Measurements from ENCODE around the gene CASTOR1.

The CASTOR1 gene

DNA sequence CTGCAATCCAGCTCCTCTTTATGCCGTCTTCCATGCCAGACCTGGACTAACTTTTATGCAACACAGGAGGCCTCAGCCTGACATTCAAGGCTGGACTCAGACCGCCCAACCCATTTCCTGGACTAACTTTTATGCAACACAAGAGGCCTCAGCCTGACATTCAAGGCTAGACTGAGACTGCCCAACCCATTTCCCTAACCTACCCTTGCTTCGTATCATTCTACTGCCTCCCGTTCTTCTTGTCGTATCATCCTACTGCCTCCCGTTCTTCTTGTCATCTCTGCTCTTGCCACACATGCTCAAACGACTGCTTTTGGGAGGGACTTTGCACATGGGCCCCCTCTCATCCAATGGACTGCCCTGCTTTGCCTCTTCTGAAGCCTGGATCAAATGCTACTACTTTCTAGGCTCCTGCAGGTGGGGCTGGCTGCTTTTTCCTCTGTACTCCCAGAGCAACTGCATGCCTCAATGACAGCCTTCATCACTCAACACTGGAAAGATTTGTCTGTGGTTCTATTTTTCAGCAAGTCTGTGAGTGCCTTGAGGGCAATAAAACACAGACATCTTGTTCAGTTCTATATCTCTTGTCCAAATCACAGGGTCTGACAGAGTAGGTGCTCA is 29.6 kb upstream of the CASTOR1 start:
- no peak for DNase-seq

DNA sequence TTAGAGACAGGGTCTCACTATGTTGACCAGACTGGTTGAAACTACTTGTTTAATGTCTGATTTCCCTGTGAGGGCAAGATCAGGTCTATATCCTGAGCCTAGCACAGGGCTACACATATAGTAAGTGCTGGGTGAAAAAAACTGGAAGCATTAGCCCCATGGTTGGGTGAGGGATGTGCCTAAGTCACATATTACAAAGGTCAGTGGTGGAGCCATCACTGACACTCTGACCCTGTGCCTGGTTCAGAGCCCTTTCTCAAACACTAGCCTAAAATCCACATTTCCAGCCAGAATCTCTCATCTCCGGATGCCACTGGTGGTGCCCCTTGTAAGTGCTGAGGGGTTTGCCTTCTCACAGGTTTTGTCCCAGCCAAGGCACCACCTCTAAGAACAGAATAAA is 28.5 kb upstream of the CASTOR1 start:
- no peak for DNase-seq

DNA sequence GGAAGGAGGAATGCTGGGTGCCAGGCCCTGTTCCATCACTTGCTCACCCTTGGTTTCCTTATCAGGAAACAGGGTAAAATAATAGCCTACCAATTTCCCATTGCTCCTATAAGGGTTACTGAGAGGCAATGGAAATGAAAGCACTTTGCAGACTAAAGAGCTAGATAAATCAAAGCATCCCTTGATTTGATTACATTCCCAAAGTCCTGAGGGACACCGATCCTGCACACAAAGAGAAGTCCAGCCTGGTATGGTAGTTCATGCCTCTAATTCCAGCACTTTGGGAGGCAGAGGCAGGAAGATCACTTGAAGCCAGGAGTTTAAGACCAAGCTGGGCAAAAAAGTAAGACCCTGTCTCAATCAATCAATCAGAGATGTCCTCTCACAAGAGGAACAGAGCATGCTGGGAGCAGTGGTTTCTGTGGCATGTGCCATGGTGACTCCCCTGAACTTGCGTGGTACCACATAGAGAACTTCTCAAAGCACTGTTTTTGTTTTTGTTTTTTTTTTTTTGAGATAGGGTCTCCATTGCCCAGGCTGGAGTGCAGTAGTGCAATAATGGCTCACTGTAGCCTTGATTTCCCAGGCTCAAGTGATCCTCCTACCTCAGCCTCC is 26.8 kb upstream of the CASTOR1 start:
- no peak for DNase-seq

DNA sequence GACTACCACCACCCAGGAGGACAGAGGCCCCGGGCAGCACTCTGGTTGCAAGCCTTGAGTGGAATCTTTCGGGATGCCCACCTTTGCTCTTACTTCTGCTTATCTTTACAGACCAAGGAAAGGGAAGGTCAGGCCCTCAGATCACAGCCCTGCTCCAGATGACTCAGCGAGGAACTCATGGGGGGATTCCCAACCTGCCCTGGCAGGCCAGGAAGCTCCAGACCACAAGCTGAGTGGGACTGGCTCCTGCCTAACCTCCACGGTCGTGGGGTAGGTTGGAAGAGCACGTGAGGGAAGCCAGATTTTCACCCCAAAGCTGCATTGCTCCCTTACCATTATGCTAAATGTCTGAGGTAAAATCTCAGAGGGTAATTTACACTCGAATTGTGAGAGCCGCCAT is 25.6 kb upstream of the CASTOR1 start:
- DNase-seq: no peak

DNA sequence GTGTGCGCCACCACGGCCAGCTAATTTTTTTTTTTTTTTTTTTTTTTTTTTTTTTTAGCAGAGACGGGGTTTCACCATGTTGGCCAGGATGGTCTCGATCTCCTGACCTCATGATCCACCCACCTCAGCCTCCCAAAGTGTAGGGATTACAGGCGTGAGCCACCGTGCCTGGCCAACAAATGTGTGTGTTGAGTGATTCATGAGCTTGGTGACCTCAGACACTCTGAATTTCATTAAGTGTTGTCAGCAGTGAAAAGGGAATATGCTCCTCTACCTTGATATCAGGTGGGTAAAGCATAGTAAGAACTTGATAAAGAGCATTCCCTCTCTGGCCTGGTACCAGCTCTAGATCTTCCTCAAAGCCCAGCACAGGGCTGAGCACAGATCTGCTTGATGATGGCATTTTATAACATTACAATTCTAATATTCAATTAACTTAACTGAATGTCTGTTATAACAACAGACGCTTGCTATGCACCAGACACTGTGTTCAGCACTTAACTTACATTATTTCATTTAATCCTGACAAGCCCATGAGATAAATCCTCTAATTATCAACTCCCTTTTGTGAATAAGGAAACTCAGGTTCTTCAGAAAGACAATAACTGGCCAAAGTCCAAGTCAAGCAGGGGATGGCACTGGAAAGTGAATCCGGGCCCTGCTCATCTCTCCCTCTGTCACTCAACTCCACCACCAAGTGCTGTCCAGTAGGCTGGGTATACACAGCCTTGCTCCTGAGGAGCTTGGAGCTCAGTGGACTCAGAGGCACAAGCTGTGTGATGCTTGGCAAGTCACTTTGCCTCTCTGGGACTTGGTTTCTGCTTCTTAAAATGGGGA is 24.4 kb upstream of the CASTOR1 start:
- no peak for DNase-seq

DNA sequence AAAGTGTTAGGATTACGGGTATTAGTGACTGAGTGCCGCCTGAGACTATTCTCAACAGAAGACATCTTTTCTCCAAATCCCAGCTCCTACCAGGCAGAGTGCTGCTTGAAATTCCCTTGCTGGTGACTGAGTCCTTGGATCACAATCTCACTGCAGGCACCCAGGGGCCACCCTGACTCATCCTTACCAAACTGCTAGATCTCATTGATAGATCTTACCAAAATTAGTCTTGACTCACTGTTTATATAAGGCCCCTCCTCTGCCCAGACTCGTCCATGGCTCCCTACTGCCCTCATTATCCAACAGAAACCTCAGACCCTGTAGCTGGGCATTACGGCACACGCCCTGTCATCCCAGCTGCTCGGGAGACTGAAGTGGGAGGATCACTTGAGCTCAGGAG is 22.7 kb upstream of the CASTOR1 start:
- no peak for DNase-seq

DNA sequence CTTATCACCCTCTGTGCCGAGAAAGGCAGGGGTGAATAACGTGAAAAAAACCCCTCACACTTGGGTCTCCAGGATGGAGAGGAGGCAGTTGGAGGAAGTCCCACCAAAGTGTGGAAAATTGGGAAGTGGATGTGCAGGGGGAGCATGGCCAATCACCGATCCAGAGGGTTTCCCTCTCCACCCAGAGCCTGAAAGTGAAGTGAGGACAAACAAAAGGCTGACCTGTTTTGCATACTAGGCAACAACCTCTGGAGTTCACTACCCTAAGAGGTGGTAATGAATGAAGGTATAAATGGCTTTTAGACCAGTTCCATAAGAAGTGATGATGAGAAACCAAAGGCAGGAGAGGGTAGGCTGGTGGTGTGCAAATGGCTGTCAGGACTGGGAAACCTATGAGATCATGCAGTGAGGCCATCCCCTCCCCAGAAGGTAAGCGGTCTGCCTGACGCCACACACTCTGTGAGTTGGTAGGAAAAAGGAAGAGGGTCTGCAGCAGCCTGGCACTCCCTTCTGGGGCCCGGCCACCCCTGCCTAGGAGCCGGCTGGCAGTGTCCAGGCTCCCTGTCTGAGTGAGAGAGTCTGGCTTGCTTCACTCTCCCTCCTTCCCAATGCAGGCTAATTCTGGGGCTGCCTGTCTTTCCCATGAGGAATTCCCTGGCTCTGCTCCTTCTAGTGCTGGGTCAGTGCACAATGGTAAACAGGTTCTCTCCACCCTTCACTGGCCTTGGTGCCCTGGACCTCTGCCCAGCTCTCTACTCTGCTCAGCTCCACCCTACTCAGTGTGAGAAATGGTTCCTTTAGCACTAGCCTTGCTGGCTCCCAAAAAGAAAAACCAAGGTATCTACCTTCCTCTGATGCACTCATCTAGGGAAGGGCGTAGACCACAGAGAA is 21.8 kb upstream of the CASTOR1 start:
- DNase-seq: no peak

DNA sequence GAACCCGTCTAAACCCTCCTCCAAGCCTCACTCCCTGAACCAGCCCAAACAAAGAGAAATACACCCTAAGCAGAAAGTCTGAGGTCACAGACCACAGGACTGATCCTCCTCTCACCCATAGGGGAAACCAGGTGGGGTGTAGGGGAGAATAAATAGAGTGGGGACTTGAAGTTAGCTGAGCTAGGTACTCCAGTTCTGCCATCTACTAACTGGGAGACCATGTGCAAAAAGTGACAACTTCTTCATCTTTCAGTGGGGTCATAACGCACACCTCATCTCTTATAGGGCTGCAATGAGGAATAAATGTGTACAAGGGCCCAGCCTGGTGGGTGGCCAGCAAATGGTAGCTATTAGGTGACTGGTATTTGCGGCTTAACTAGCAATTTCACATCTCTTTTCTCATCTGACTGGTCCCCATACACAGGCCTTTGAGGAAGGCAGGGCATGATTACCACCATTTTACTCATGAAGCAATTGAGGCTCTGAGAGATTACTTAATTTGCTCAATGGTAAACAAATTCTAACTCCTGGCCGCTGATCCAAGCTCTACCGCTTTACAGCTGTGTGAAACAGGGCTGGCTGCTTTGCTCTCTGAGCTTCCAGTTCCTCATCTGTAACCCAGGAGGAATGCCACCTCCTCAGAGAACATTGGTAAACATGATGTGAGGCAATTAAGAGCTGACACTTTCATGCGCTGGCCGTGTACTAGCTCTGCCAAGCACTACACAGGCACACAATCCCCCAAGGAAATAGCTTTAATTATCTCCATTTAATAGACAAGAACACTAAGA is 20.8 kb upstream of the CASTOR1 start:
- no peak for DNase-seq

DNA sequence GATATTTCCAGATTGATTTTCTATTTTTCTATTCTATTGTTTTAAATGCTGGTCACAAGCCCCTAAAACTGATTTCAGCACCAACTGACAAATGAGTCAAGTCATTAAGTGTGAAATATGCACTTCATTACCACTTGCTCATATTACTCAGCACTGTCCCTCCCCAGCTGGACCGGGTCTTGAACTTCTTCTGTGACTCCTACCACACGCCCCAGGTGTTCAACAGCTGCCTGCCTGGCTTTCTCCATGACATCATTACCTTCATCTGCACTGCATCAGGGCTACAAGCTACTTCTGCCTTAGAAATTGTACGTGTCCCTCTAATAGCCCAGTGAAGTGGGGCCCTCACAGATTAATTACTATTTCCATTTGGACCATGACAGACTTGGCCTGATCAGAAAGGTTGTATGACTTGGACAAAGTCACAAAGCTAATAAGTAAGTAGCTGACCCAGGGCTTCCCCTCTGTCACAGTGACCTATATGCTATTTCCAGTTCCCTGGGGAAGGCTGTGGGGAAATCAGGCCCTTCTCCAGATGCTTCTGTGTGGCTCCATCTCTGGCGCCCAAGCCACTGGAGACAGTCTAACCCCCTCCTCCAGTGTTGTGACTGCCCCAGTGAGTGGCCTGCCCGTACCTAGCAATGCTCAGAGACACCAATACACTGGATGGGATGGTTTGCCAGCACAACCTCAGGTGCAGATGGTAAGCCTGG is 19.4 kb upstream of the CASTOR1 start:
- no peak for DNase-seq

DNA sequence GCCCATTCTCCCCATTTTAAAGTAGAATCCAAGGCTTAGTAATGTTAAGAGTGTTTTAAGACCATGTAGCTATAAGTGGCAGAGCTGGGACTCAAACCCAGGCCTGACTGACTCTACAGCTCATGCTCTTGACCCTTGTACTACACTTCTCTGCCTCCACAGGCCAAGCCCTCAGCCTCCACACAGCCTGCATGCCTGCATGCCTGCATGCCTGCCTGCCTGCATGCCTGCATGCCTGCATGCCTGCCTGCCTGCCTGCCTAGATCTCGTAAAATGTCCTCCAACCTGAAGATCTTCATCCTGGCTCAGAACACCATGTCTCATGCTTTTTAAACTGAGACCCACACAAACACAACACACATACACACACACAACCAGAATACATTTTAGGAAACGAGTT is 18.8 kb upstream of the CASTOR1 start:
- DNase-seq: no peak

DNA sequence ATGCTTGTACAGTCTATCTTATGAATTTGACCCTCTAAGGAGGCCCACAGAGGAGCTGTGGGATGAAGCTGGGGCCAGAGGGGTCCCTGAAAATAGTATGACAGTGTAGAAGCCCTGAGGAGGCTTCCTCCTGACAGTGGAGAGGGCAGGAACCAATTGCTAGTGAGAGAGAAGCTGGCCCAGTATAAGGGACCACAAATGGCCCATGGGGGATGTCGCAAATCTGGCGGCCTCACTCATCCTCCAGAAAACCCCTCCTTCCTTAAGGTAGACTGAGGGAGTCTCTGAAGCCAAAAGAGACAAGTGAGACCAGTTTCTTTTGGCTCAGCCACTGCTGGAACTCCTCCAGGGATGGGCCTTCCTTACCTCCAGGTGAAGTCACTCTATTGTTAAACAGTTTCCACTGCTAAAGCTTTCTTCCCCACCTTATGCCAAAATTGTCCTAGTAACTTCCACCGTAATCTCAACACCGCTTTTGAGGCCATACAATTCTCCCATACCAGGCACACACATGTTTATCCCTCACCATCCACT is 17.8 kb upstream of the CASTOR1 start:
- no peak for DNase-seq

DNA sequence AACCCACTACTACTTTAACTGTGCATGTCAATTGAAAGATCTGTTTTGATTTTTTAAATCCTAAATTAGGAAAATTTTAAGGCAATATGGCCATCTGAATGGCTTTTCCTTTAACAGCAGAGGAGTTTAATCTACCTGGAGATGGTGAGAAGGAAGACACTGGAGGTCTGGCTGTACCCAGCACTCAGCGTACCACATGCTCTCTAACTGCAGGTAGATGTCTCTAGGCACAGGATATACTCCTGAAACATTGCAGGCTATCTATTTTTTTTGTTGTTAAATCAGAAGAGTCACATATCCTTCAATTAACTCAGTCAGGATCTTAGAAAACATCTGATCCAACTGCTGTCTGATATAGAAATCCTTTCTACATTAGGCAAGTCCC is 17.3 kb upstream of the CASTOR1 start:
- no peak for DNase-seq

DNA sequence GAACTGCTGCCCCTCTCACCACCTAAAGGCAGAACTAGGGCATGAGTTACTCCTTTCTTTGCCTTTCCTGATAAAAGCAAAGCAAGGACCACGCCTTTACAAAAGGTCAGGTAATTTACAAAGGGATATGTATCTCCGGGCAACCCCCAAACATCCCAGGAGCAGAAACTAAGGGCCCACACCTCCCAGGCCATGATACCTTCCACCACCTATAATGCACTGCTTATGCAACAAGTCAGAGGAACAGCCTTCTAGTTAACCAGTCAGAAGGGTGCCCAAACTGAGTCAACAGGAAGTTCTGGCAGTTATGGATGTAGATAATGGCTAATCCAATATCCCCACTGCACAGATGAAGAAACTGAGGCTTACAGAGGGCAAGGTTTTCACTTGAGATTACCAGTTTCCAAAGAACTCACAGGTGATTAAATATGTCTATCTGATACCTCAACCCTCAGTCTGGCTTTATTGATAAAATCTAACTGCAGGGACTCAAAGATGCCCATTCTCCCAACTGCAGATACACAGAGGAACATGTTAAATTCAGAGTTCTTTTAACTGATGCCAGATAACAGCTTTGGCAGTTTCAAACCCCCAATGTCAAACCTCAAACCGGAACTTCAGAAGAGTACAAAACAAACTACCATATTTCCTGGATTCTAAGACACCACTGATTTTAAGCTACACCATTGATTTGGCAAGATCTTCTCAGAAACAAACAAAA is 16.8 kb upstream of the CASTOR1 start:
- DNase-seq: no peak

DNA sequence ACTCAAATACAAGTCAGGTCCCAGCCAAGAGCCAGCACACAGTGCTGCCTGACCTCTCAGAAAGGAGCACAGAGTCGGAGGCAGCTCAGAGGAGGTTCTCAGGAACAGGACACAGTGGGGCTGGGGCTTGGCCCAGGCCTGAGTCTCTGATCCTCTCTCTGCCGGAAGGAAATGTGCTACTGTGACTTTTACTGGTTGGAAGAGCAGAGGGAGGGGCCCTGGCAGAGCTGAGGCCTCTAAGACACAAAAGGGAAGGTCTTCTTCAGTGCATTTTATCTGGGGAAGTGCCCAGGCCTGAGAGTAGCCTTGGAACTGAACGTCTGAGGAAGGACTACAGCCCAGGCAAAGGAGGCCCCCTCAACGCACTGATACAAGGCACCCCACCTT is 16.2 kb upstream of the CASTOR1 start:
- no peak for DNase-seq

DNA sequence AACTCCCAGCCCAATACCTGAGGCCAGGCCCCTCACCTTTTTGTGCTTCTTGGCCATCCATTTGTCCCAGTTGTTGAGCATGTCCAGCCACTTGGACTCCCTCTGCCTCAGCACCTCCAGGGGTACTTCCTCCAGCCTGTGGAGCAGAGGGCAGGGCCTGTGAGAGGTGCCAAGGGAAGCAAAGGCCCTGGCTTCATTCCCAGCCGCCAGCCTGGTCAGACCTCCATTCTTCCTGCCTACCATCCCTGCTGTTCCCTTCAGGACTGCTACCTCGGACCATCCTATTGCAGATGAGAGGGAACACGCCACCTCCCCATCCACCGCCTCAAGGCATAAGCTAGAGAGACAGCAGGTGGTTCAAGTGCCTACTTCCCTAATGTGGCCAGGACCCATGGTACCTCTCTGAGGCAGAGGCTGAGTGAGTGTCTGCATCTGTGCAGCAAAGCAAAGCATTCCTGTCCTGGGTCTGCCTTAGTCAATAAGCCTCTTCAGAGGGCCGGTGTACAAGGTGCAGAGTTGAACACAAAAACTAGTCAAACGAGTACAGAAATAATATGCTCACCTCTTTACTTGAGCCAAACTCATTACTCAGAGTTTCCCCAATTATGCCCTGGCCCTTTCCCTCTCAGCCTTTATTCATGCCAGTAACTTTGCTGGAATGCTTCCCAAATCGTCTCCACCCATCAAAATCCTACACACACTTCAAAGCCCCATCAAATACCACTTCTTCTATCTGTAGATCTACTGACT is 15.4 kb upstream of the CASTOR1 start:
- no peak for DNase-seq

DNA sequence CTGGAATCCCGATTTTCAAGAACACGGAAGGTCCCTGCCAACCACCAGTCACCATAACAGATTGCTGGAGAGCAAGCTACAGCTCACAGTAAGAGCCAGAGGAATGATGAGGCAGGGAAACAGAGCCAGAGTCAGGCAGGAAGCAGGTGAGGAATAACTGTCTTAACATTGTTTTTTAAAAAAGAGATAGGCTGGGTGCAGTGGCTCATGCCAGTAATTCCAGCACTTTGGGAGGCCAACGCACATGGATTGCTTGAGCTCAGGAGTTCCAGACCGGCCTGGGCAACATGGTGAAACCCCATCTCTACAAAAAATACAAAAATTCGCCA is 13.5 kb upstream of the CASTOR1 start:
- no peak for DNase-seq

DNA sequence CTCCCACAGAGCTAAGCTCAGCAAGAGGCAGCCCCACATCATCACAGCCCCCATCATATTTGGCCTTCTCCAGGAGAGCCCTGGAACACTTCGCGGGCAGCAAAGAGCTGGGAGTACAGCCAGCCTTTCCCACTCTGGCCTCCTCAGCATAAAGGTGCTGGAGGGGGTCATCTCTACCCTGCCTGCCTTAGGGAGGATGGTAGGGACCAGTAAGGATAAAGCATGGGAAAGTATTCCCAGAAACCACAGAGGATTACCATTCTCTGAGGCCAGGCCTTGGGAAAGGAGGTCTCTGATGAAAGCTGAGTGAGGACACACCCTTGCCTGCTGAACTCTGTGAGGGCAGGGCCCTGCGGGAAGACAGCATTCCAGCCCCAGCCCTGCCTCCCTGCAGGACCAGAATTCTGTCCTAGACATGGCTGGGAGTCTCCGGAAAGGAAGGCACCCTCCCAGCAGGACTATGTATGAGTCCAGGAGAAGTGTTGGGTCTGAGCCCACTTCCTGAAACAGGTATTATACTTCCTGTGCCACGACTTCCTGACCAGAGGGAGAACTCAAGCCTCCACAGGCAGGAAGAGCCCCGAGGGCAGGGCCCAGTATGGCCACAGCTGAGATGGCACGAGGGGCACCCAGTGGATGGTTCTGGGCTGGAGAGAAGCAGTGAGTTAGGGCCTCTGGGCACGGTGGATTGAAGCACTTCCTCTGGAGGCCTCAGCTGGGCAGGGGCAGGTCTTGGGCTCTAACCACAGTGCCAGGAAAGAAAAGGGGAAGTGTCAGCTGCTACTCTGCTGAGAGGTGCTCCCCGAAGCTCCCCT is 12.9 kb upstream of the CASTOR1 start:
- DNase-seq: no peak

DNA sequence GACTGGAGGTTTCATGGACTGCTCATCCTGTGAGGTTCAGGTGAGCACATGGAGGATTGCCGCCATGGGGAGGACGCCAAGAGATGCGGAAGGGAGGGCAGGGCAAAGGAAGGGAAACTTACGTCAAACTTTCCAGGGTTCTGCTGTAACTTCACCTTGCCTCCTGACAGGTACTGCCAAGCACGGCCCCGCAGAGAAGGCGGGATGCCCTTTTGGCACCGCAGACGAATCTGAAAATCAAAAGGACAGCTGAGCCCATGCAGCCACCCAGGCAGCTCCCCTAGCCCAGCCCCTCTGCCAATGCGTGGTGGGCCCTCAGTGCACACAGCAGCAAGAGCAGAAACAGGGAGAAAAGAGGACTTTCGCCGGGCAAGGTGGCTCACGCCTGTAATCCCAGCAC is 10.0 kb upstream of the CASTOR1 start:
- DNase-seq: no peak

DNA sequence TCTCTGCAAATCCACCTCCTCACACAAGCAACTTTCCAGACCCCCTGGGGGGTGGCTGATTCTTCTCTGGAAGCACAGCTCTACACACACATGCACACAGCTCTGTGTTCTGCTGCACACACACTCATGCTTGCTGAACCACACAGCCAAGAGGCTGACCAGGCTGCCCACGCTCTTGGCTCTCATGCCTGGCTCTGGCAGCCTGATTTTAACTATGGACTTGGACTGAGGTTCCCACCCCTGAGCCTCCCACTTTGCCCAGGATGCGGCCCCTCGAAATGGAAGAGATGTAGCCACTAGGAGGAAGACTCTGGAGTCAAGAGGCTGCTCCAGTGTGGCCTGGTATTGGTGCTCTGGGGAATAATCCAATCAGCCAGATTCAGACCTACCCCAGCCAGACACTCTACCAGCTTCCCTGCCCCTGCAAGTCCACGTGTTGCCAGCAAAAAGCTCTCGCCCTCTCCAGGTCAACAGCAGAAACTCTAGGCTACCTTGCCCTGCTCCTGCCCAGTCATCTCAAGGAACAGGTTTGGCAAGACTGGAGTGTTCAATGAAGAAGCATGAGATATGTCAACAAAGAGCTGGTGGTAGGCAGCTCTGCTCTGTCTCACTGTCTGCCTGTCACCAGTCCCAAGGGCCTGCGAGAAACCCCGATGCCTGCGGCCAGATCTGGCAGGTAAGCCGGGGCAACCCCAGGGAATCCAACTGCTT is 8.8 kb upstream of the CASTOR1 start:
- no peak for DNase-seq

Measured in NCI-H774 (cell line).